ENCODE data around the gene LIM2. TPM values are rescaled to one million over a fixed set of nuclear protein-coding genes. Genes with fewer than 3 reads are reported as not detected.
A peak's percentile ranks its signal among the peaks of the same experiment; 100 is the strongest.

The LIM2 gene
- total and polyA plus RNA-seq, 7 donors, result not detected

DNA sequence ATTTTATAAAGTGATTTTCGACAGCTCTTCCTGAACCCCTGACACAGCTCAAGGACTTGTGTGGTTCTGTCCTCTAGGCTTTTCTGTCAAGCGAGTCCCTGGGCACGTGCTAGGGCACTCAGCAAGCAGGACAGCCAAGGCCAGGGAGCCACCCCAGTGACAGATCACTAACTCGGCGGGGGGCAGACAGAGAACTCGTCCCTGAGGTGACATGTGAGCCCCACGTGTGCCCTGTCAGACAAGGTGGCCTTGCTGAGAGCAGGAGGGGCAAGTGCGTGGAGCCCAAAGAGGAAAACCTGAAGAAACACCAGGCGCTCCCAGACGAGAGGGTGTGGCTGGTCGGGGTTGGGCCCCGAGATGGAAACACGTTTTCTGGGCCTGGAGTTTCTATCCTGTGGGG is 26.5 kb downstream of the LIM2 start:
- Histone ChIP-seq H3K9me3 (no peaks in the 10 kb centered on the region), H3K27ac (no peak overlapping the region), H3K4me3 (no peak overlapping the region), H3K4me1 (peaks cover 18% of the 10 kb centered on the region), H3K36me3 (ENCODE audit: insufficient read depth in 1 of 2, low read depth in 1 of 2) (no peaks in the 10 kb centered on the region), H3K27me3 (ENCODE audit: insufficient read depth in 3 of 3, low read length in 2 of 3) (no peaks in the 10 kb centered on the region)
- WGBS, 3 donors, result 88 to 90% (median 89%) methylated on average over 13 of the region's 13 CpGs
- DNase-seq (peak in 1 of 2 donors; percentile 43), ATAC-seq (no peak)
- TF ChIP-seq CTCF (IDR thresholded peaks at IDR 0.05), result no peak
- intact Hi-C loops (cut with DNase I), result no loop called here

- Histone ChIP-seq H3K27ac (no peak overlapping the region), H3K4me1 (peaks cover 7% of the 10 kb centered on the region), H3K9me3 (no peaks in the 10 kb centered on the region), H3K36me3 (ENCODE audit: insufficient read depth in 1 of 2, low read depth in 1 of 2) (no peaks in the 10 kb centered on the region), H3K27me3 (ENCODE audit: insufficient read depth in 3 of 3, low read length in 2 of 3) (no peaks in the 10 kb centered on the region), H3K4me3 (no peak overlapping the region)
- WGBS, 3 donors, result 95 to 96% (median 96%) methylated on average over 4 of the region's 4 CpGs
- intact Hi-C loops (cut with DNase I), result no loop called here
- no peak for TF ChIP-seq CTCF (IDR thresholded peaks at IDR 0.05)
- ATAC-seq (no peak), DNase-seq (no peak)
These were observed 28.5 kb downstream of the LIM2 start for GRCh38 chr19:51359294-51359693.

GRCh38 chr19:51357952-51358351 is 29.8 kb downstream of the LIM2 start:
- Histone ChIP-seq H3K27me3 (ENCODE audit: insufficient read depth in 3 of 3, low read length in 2 of 3) (no peaks in the 10 kb centered on the region), H3K36me3 (ENCODE audit: insufficient read depth in 1 of 2, low read depth in 1 of 2) (peaks cover under 1 to 2% of the 10 kb centered on the region in 2 donors), H3K27ac (no peak overlapping the region), H3K4me3 (no peak overlapping the region), H3K4me1 (no peaks in the 10 kb centered on the region), H3K9me3 (no peaks in the 10 kb centered on the region)
- intact Hi-C loops (cut with DNase I), result no loop called here
- TF ChIP-seq CTCF (IDR thresholded peaks at IDR 0.05), result no peak
- 67 to 71% (median 70%) methylated on average over 6 to 7 of the region's 7 CpGs for WGBS, 3 donors
- DNase-seq (peak in 1 of 2 donors; percentile 25), ATAC-seq (no peak)

- H3K27me3 ChIP-seq (ENCODE audit: insufficient read depth in 3 of 3, low read length in 2 of 3), result no peaks in the 10 kb centered on the region
- H3K4me3 ChIP-seq, result no peak overlapping the region
- TF ChIP-seq CTCF (IDR thresholded peaks at IDR 0.05), result no peak
- WGBS, 3 donors, result 90 to 94% (median 92%) methylated on average over 10 of the region's 10 CpGs
- intact Hi-C loops (cut with DNase I), result no loop called here
- no peak overlapping the region for H3K27ac ChIP-seq
- H3K9me3 ChIP-seq, result no peaks in the 10 kb centered on the region
- no peaks in the 10 kb centered on the region for H3K4me1 ChIP-seq
- ATAC-seq (no peak), DNase-seq (no peak)
- peaks cover 3 to 18% of the 10 kb centered on the region in 2 donors for H3K36me3 ChIP-seq (ENCODE audit: insufficient read depth in 1 of 2, low read depth in 1 of 2)
These were observed 31.5 kb downstream of the LIM2 start for GRCh38 chr19:51356159-51356801.

DNA sequence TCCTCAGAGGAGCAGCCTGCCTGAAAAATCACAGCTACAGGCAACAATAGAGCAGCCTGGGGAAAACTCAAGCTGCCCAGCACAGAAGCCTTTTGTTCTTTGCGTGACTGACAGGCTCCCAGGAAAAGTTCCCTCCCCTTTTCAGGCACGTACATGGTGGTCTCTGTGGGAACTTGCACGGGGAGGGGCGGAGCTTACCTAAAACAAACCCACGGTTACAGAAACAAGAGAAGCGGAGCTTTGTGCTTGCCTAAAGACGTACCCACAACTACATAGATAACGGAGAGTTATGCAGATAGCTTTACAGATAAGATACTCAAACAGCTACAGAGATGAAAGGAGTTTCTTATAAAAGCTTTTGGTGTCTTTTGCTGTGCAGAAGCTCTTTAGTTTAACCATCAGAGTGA is 33.0 kb downstream of the LIM2 start:
- TF ChIP-seq CTCF (IDR thresholded peaks at IDR 0.05), result no peak
- Histone ChIP-seq H3K36me3 (ENCODE audit: insufficient read depth in 1 of 2, low read depth in 1 of 2) (peaks cover 3 to 34% of the 10 kb centered on the region in 2 donors), H3K9me3 (no peaks in the 10 kb centered on the region), H3K4me3 (no peak overlapping the region), H3K4me1 (no peaks in the 10 kb centered on the region), H3K27ac (no peak overlapping the region), H3K27me3 (ENCODE audit: insufficient read depth in 3 of 3, low read length in 2 of 3) (no peaks in the 10 kb centered on the region)
- intact Hi-C loops (cut with DNase I), result no loop called here
- WGBS, 3 donors, result 58 to 60% (median 60%) methylated on average over 8 of the region's 8 CpGs
- ATAC-seq, result no peak
- DNase-seq, result peak in 1 of 2 donors; percentile 27

All from psoas muscle (tissue), 8 donors.